Ovary (tissue), 9 donors: ENCODE data around the gene USP16. TPM values are rescaled to one million over a fixed set of nuclear protein-coding genes. Genes with fewer than 3 reads are reported as not detected.

Experiments
- DNase-seq, 5 donors: peaks; one replicate each; pipeline ENCODE4 v3.0.0-alpha.2; 2019 to 2020
- H3K27ac ChIP-seq, 2 donors: fragments of 200-600 bp; one replicate each; pipeline versions ENCODE4 v1.5.1 to v1.8.0; 2019 to 2022
- H3K27me3 ChIP-seq: fragments of 200-600 bp; one replicate; pipeline ENCODE4 v1.8.0; 2022
- H3K36me3 ChIP-seq: fragments of 200-600 bp; sonication (generic); one replicate; pipeline ENCODE4 v1.5.1; 2019
- H3K4me1 ChIP-seq: one replicate; pipeline ENCODE4 v1.8.1; 2013; ENCODE audit warnings: mild to moderate bottlenecking, moderate library complexity; ENCODE audit not compliant: insufficient read depth
- H3K4me3 ChIP-seq: fragments of 200-600 bp; sonication (generic); one replicate; pipeline ENCODE4 v1.5.1; 2017
- H3K9me3 ChIP-seq, 2 donors: fragments of 200-600 bp in 1 of 2; sonication (generic) in 1 of 2; one replicate each; pipeline versions ENCODE4 v1.5.1 to v1.8.1; 2013 to 2019; ENCODE audit warnings: mild to moderate bottlenecking in 1 of 2, moderate library complexity in 1 of 2
- EP300 ChIP-seq: sonication (generic); formaldehyde crosslinking; IDR thresholded peaks from one replicate; pipeline ENCODE4 v1.6.1; 2017; ENCODE audit warnings: antibody characterized with exemption
- POLR2A ChIP-seq: fragments of 450-650 bp; IDR thresholded peaks from one replicate; pipeline ENCODE4 v1.6.1; 2017; ENCODE audit warnings: antibody characterized with exemption, mild to moderate bottlenecking, moderate library complexity
- WGBS, 3 donors: extraction: QIAGEN DNeasy Blood & Tissue Kit in 1 of 3; methylation state at CpG; one replicate each; pipeline versions ENCODE4 v1.1.5 to v1.1.7; 2013 to 2017; 5-methylcytosine and 5-hydroxymethylcytosine counted together
- intact Hi-C, 4 donors: fragments of 100-400 bp; cut with DNase I; formaldehyde crosslinking; loops; one replicate each; pipeline versions ENCODE4 v1.11.0 to v1.15.1; 2022 to 2023
- polyA plus RNA-seq, 2 donors: library from polyadenylated mRNA; stranded (reverse); fragments of 200-250 nt in 1 of 2; fragments of 350-450 nt in 1 of 2; fragmentation: Illumina TruSeq in 1 of 2; extraction: RNeasy Lipid Tissue Mini Kit (QIAGEN cat#74804) in 1 of 2; gene quantifications; one replicate each; pipeline ENCODE4 v1.2.3, GENCODE V29; 2013 to 2014
- total RNA-seq, 7 donors: library from RNA; depleted of rRNA in 2 of 7; stranded (reverse); fragments of >200 nt in 2 of 7; fragmentation: NEBNext Ultra II Directional in 3 of 7; extraction: Animal tissue kit (Norgen Biotek cat#: 25700) in 3 of 7; gene quantifications; one replicate each; pipeline versions ENCODE4 v1.1.0 to v1.2.4, GENCODE V29; 2016 to 2023
- TF ChIP-seq, protein P1 (sequence below), 3 donors: fragments of 450-650 bp in 2 of 3; fragments of 200-600 bp in 1 of 3; IDR thresholded peaks; one replicate each; pipeline versions ENCODE4 v1.5.1 to v1.8.0; 2016 to 2022; ENCODE audit warnings: antibody characterized with exemption in 3 of 3, mild to moderate bottlenecking in 1 of 3
- donor health status: DM: no; HTN: no; CAD: no; lungs with moderate emphysema.
- donor health status: DM: no; HTN: no; CAD: no.
- donor health status: Bipolar disorder and iron deficiency.
- donor health status: DM: yes; HTN: yes; CAD: no.
- donor health status: DM: no; HTN: no; CAD: no.
- donor health status: DM: yes; HTN: yes; CAD: no.

Gene USP16
- total and polyA plus RNA-seq, 9 donors = 25.5 to 46.6 (median 31.9) TPM

DNA sequence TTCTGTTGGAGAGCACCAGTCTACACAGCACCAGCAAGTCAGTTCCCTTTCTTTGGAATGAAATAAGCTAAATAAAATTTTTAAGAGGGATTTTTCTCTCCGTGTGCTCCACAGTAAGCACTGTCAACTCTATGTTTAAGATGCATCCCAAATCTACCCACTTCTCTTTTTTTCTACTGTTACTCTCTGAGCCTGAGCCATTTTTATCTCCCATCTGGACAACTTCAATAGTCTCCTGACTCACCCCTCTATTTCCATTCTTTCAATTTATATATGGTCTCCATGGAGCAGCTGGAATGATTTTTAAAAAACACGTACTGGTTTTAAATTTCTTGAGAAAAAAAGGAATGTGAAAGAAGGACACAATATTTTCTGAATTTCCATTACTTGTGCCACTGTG is 73.7 kb downstream of the USP16 start:
- H3K27me3 ChIP-seq = no peaks in the 10 kb centered on the region
- no peak overlapping the region for H3K4me3 ChIP-seq
- DNase-seq = no peak
- TF ChIP-seq POLR2A (no peak), EP300 (no peak)
- TF ChIP-seq, protein P1, sequence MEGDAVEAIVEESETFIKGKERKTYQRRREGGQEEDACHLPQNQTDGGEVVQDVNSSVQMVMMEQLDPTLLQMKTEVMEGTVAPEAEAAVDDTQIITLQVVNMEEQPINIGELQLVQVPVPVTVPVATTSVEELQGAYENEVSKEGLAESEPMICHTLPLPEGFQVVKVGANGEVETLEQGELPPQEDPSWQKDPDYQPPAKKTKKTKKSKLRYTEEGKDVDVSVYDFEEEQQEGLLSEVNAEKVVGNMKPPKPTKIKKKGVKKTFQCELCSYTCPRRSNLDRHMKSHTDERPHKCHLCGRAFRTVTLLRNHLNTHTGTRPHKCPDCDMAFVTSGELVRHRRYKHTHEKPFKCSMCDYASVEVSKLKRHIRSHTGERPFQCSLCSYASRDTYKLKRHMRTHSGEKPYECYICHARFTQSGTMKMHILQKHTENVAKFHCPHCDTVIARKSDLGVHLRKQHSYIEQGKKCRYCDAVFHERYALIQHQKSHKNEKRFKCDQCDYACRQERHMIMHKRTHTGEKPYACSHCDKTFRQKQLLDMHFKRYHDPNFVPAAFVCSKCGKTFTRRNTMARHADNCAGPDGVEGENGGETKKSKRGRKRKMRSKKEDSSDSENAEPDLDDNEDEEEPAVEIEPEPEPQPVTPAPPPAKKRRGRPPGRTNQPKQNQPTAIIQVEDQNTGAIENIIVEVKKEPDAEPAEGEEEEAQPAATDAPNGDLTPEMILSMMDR (IDR thresholded peaks at IDR 0.05) = no peak
- H3K9me3 ChIP-seq = no peaks in the 10 kb centered on the region
- intact Hi-C loops = loop anchor here in 1 of 4 donors (10.0 kb wide), 1 partner anchor 277 kb away; no protein-coding TSS in a partner anchor
- H3K36me3 ChIP-seq = no peaks in the 10 kb centered on the region
- H3K4me1 ChIP-seq = no peaks in the 10 kb centered on the region
- 71 to 80% (median 79%) methylated on average over 2 of the region's 2 CpGs for WGBS, 3 donors
- H3K27ac ChIP-seq = no peak overlapping the region

DNA sequence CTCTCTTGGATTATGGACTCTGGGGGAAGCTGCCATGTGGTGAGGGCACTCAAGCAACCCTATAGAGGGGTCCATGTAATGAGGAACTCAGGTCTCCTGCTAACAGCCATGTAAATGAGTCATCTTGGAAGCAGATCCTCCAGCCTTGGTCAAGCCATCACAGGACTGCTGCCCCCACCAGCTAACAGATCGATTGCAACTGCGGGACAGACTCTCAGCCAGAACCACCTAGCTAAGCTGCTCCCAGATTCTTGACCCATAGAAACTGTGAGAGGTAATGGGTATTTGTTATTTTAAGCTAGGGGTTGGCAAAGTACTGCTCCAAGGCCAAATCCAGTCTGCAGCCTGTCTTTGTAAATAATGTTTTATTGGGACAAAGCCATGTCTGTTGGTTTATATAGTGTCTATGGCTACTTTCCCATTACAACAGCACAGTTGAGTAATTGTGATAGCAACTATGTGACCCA is 78.4 kb downstream of the USP16 start:
- TF ChIP-seq EP300 (no peak), POLR2A (no peak)
- TF ChIP-seq, protein P1 (IDR thresholded peaks at IDR 0.05) = no peak
- intact Hi-C loops = no loop called here
- 78 to 97% (median 87%) methylated on average over 2 of the region's 2 CpGs for WGBS, 3 donors
- Histone ChIP-seq H3K9me3 (no peaks in the 10 kb centered on the region), H3K4me3 (no peak overlapping the region), H3K4me1 (no peaks in the 10 kb centered on the region), H3K36me3 (no peaks in the 10 kb centered on the region), H3K27ac (no peak overlapping the region), H3K27me3 (no peaks in the 10 kb centered on the region)
- DNase-seq = no peak

Other genes starting within 250 kb of the USP16 start
- gene LTN1, start 31.8 kb upstream of the USP16 start, total RNA-seq = 10 to 100 TPM; 15.8 to 24.5 (median 18.9) TPM
- gene LTN1, start 31.8 kb upstream of the USP16 start, polyA plus RNA-seq = 1 to 10 TPM; 6.3 to 8.0 TPM
- 10 to 100 TPM in 2 of 7 donors, 1 to 10 TPM in 5; 3.3 to 15.8 (median 8.7) TPM for gene RWDD2B, start 5.3 kb upstream of the USP16 start, total RNA-seq
- 10 to 100 TPM; 10.1 to 30.6 TPM for gene RWDD2B, start 5.3 kb upstream of the USP16 start, polyA plus RNA-seq
- 100 to 1,000 TPM in 5 of 7 donors, 10 to 100 TPM in 2; 96.9 to 116 (median 105) TPM for gene CCT8, start 49.0 kb downstream of the USP16 start, total RNA-seq
- 100 to 1,000 TPM in 1 of 2 donors, 10 to 100 TPM in 1; 89.1 to 175 TPM for gene CCT8, start 49.0 kb downstream of the USP16 start, polyA plus RNA-seq
- gene MAP3K7CL, start 106.0 kb downstream of the USP16 start, total RNA-seq = 1 to 10 TPM; 3.0 to 8.6 (median 4.4) TPM
- gene MAP3K7CL, start 106.0 kb downstream of the USP16 start, polyA plus RNA-seq = 10 to 100 TPM in 1 of 2 donors, 1 to 10 TPM in 1; 7.9 to 18.6 TPM